ENCODE results near the gene IFNL3.
"Not testable (repeated sequence)": the region's sequence is repeated elsewhere in the genome, so short reads cannot be mapped to it uniquely, and the experiment has no call there.

IFNL3 gene

GRCh38 chr19:39244410-39245100 lies at the start of gene IFNL3:
TSS of gene IFNL3 (minus strand) at chr19:39245006. CDS start at chr19:39244967, 39 bp downstream.
- not testable (repeated sequence) for FAIRE-seq

DNA sequence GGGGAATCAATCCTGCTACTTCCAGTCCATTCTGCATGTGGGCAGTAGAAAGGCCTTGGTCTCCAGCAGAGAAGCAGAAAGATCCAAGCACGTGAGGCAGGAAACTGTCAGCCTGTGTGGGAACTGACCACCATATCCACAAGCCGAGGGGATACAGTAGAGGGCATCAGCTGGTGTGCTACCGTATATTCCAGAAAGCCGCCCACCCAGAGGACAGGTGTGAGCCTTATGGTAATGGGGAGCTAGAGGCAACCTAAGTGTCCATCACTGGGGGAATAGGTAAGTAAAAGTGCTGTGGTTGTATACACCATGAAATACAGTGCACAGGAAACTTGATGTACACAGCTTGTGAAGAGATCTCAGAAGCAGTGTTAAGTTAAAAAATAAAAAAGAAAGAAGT lies 48.6 kb upstream of the IFNL3 start:
- FAIRE-seq = no peak

DNA sequence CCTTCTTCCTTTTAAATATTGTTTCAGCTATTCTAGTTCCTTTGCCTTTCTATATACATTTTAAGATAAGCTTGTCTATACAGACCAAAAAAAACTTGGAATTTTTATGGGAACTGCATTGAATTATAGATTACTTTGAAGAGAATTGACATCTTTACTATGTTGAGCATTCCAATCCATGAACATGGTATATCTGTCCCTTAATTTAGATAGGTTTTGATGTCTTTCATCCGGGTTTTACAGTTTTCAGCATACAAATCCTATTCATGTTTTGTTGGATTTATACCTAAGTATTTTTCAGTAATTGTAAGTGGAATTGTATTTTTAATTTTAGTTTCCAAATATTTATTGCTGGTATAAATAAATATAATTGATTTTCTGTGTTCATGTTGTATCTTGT lies 39.2 kb upstream of the IFNL3 start:
- FAIRE-seq = no peak

DNA sequence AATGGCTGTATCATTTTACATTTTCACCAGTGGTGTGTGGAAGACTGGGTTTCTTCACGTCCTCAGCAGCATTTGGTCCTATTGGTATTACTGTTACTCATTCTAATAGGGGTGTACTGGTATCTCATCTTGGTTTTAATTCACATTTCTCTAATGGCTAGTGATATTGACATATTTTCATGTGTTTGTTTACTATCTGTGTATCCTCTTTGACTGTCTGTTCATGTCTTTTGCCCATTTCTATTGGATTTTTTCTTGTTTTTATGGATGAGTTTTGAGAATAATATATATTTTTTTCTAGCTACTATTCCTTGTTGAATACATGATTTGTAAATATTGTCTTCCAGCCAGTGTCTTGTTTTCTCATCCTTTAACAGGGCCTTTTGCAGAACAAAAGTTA lies 37.2 kb upstream of the IFNL3 start:
- FAIRE-seq = no peak

GRCh38 chr19:39277598-39277997 lies 32.8 kb upstream of the IFNL3 start:
- FAIRE-seq = no peak

DNA sequence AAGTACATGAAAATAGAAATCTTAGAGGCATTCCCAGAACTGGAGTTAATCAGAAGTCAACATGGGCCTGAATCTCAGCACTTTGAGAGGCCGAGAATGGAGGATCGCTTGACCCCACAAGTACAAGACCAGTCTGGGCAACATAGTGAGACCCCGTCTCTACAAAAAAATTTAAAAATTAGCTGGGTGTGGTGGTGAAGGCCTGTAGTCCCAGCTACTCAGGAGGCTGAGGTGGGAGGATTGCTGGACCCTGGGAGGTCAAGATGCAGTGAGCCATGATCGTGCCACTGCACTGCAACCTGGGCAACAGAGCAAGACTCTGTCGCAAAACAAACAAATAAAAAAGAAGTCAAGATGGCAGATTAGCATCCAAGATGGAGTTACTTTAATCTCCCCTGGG lies 31.9 kb upstream of the IFNL3 start:
- no peak for FAIRE-seq

DNA sequence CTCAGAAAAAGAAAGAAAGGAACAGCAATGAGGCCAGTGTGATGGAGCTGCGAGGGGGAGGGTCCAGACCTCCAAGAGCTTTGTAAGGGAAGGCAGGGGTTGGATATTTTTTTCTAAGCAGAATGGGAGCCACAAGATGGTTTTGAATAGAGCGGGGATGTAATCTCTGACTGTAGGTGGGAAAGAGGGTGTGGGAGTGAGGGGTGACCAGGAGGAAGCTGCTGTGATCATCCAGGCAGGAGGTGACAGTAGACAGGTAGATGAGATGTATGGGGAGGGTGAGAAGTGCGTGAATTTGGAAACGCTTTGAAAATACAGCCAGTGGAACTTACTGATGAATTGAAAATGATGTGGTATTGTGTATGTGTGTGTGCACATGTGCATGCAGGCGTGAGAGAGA lies 30.8 kb upstream of the IFNL3 start:
- FAIRE-seq = no peak

- not testable (repeated sequence) for FAIRE-seq
These were observed 29.1 kb upstream of the IFNL3 start for GRCh38 chr19:39273859-39274258.

GRCh38 chr19:39270036-39270871 lies 25.4 kb upstream of the IFNL3 start:
- no peak for FAIRE-seq

DNA sequence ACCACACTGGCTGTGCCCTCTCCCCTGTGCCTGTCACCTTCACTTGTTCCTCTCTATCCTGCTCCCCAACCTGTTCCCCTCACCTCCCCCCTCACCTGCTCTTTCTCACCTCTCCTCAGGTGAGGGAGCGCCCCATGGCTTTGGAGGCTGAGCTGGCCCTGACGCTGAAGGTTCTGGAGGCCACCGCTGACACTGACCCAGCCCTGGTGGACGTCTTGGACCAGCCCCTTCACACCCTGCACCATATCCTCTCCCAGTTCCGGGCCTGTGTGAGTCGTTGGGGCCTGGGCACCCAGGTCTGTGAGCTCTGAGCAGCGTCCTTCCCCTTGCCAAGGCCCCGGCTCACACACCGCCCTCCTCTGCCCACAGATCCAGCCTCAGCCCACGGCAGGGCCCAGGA lies 24.6 kb upstream of the IFNL3 start:
- FAIRE-seq = not testable (repeated sequence)

- FAIRE-seq = not testable (repeated sequence)
These were observed 23.9 kb upstream of the IFNL3 start for GRCh38 chr19:39268531-39269223.

- FAIRE-seq = not testable (repeated sequence)
These were observed 23.3 kb upstream of the IFNL3 start, which contains the start of gene IFNL2 for GRCh38 chr19:39268085-39268484. TSS of gene IFNL2 (plus strand) at chr19:39268396. CDS start at chr19:39268569, 173 bp downstream.

- FAIRE-seq = no peak
These were observed 20.6 kb upstream of the IFNL3 start for GRCh38 chr19:39265321-39265916.

GRCh38 chr19:39264306-39265290 lies 19.8 kb upstream of the IFNL3 start:
- no peak for FAIRE-seq

DNA sequence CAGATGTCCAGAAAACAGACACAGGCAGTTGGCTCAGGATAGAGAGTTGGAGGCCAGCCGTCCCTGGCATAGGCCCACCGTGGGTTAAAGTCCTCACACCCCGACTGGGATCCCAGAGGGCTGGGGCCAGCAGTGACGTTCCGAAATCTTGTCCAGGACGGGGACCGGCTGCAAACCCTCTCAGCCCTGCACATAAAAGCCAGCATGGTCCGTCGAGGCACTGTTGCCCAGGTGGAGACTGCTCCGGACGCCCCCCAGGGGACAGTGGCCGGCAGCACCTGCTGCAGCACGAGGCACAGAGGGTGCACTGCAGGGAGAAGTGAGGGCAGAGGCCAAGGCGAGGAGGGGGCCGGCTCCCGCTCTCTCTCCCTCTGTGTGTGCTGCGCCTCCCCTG lies 19.1 kb upstream of the IFNL3 start:
- no peak for FAIRE-seq

GRCh38 chr19:39262496-39262895 lies 17.7 kb upstream of the IFNL3 start:
- no peak for FAIRE-seq

DNA sequence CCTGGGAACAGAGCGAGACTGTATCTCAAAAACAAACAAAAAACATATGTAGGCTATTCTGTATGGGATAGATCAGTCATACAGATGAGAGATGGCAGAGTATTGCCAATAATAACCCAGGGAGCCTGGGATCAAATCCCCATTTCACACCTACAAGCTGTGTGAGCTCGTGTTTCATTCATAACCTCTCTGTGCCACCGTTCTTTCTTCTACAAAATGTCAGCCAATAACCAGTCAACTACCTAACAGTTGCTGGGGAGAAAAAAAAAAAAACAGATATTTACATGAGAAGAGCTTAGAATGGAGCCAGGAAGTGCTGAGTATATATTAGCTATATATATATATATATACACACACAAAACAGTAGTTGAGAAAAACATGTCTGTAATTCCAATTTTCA lies 16.9 kb upstream of the IFNL3 start:
- FAIRE-seq = no peak

DNA sequence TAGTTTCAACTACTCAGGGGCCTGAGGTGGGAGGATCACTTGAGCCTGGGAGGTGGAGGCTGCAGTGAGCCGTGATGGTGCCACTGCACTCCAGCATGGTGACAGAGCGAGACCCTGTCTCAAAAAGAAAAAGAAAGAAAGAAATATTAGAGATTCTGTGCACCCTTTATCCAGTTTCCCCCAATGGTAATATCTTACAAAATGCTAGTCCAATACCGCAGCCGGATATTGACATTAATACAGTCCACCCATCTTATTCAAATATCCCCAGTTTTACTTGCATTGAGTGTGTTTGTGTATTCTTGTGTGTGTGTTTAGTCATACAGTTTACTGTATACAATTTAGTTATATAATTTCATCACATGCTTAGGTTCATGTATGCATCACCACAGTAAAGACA lies 12.4 kb upstream of the IFNL3 start:
- no peak for FAIRE-seq

GRCh38 chr19:39254531-39255345 lies 9.9 kb upstream of the IFNL3 start:
- FAIRE-seq = no peak

DNA sequence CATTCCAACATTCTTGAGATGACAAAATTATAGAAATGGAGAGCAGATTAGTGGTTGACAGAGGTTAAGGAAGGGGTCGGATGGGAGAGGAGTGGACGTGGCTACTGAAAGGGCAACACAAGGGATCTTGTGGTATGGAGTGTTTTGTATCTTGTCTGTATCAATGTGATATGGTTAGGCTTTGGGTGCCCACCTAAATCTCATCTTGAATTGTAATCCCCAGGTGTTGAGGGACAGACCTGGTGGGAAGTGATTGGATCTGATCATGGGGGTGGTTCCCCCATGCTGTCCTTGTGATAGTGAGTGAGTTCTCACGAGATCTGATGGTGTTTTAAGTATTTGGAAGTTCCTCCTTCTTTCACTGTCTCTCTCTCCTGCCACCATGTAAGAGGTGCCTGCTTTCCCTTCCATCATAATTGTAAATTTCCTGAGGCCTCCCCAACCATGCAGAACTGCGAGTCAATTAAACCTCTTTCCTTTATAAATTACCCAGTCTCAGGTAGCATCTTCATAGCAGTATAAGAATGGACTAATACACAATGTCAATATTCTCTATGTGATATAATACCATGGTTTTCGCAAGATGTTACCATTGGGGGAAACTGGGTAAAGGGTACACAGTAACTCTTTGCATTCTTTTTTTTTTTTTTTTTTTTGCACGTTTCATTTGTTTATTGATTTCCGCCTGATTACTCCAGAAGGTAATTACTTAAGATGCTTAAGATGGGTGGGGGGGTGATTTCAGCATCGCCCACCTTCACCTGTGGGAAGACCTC lies 8.8 kb upstream of the IFNL3 start:
- no peak for FAIRE-seq
